B cell (primary cell): ENCODE data around the gene YPEL3.

Experiments
- CTCF ChIP-seq: fragments of 200-600 bp; IDR thresholded peaks from one replicate; pipeline ENCODE4 v1.8.0; 2022; ENCODE audit warnings: antibody characterized with exemption, mild to moderate bottlenecking
- EZH2 ChIP-seq: IDR thresholded peaks from 2 replicates; pipeline ENCODE4 v1.6.1; 2012; ENCODE audit warnings: borderline replicate concordance, low read depth, mild to moderate bottlenecking, moderate library complexity, low read length; ENCODE audit not compliant: insufficient read depth, poor library complexity, severe bottlenecking

GRCh38 chr16:30095166-30096078 is 591 bp downstream of the YPEL3 start:
- TF ChIP-seq CTCF (no peak), EZH2 (no peak)
